KOPT-K1 (cell line): Measurements from ENCODE around the gene PICK1.
"Not testable (repeated sequence)": the region's sequence is repeated elsewhere in the genome, so short reads cannot be mapped to it uniquely, and the experiment has no call there.

Experiments used
- H3K27ac ChIP-seq: fragments of 200-600 bp; sonication (generic); 2 replicates; pipeline ENCODE4 v1.5.1; 2016; ENCODE audit warnings: antibody characterized with exemption, mild to moderate bottlenecking, low read depth, low read length; ENCODE audit not compliant: poor library complexity, severe bottlenecking
- H3K36me3 ChIP-seq: fragments of 200-600 bp; sonication (generic); 2 replicates; pipeline ENCODE4 v1.5.1; 2017; ENCODE audit warnings: antibody characterized with exemption, mild to moderate bottlenecking, low read length, moderate library complexity; ENCODE audit not compliant: insufficient read depth
- H3K9me3 ChIP-seq: fragments of 200-600 bp; sonication (generic); 2 replicates; pipeline ENCODE4 v1.5.1; 2017; ENCODE audit warnings: antibody characterized with exemption, low read length, mild to moderate bottlenecking; ENCODE audit not compliant: insufficient read depth, poor library complexity, severe bottlenecking

PICK1 gene

GRCh38 chr22:38106814-38107578 lies 49.8 kb downstream of the PICK1 start:
- Histone ChIP-seq H3K9me3 (no peaks in the 10 kb centered on the region), H3K36me3 (peaks cover 2% of the 10 kb centered on the region; the same call in 1 of the 2 replicates), H3K27ac (no peak overlapping the region)

DNA sequence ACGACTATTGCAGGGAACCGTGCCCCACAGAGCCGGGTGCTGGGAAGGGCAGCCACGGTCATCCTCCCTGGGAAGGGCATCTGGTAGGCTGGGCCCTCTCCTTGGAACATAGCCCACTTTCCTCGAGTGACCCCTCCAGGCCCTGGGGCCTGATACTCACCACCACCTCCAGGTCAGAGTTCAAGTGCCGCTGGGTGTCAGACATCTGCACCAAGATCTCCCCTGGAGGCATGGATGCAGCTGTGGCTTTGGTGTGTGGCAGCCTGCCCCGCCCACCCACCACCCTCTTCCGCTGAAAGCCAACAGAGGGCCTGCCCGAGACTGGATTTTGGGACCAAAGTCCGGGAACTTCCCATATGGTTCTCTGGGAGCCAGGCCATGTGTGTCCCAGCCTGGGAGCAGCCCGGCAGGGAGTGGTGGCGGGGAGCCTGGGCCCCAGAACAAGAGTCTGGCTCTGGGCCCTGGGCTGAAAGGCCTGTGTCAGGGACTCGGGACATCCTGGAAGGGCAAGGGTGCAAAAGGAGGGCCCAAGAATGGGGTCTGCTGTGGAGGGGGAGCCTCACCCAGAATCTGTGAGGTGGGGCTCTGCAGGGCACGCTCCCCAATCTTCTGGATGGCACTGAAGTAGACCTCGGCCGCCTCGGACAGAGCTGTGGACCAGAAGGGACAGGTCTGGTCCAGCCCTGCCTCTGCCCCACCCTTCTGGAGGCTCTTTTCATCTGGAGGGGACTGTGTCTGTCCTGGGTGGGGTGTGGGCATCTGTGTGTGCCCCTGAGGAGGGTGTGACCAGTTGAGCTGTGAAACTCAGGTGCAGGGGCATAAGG lies 50.7 kb downstream of the PICK1 start:
- H3K36me3 ChIP-seq, result peaks cover 4% of the 10 kb centered on the region; the same call in 1 of the 2 replicates
- no peaks in the 10 kb centered on the region for H3K9me3 ChIP-seq
- no peak overlapping the region for H3K27ac ChIP-seq

DNA sequence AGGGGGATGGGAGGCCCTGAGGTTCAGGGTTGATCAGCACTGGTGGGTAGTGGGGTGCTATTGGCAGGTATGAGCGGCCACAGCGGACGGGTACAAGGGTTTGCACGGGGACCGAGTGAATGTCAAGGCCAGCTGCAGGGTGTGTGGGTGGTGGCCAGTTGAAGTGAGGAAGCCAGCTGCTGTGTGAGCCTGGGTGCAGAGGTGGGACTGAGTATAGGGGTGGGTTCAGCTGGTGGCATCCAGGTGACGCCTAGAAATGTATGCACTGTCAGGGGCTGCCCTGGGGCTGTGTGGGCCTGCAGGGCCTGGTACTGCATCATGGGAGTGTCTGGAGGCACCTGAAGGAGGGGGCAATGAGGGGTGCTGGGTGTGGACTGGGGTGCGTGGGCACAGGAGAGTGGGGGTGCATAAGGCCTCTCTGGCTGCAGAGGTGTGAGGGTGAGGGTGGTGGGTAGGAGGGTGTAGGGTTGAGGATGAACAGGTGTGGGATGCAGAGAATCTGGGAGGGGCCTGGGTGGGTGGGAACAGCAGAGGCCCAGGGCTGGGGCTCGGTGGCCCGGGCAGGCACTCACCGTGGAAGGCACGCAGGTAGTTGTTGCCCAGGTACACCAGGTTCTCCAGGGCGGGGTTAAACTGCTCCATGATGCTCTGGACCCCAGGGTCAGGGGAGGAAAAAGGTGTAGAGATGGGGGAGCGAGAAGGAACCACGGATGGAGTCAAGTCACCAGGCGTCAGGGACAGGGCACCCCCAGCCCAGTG lies 51.5 kb downstream of the PICK1 start:
- Histone ChIP-seq H3K36me3 (peaks cover 11% of the 10 kb centered on the region; the same call in 1 of the 2 replicates), H3K9me3 (no peaks in the 10 kb centered on the region), H3K27ac (no peak overlapping the region)

- H3K27ac ChIP-seq, result no peak overlapping the region
- no peaks in the 10 kb centered on the region for H3K9me3 ChIP-seq
- H3K36me3 ChIP-seq, result peaks cover 14% of the 10 kb centered on the region; the same call in 1 of the 2 replicates
These were observed 52.3 kb downstream of the PICK1 start for GRCh38 chr22:38109371-38110001.

DNA sequence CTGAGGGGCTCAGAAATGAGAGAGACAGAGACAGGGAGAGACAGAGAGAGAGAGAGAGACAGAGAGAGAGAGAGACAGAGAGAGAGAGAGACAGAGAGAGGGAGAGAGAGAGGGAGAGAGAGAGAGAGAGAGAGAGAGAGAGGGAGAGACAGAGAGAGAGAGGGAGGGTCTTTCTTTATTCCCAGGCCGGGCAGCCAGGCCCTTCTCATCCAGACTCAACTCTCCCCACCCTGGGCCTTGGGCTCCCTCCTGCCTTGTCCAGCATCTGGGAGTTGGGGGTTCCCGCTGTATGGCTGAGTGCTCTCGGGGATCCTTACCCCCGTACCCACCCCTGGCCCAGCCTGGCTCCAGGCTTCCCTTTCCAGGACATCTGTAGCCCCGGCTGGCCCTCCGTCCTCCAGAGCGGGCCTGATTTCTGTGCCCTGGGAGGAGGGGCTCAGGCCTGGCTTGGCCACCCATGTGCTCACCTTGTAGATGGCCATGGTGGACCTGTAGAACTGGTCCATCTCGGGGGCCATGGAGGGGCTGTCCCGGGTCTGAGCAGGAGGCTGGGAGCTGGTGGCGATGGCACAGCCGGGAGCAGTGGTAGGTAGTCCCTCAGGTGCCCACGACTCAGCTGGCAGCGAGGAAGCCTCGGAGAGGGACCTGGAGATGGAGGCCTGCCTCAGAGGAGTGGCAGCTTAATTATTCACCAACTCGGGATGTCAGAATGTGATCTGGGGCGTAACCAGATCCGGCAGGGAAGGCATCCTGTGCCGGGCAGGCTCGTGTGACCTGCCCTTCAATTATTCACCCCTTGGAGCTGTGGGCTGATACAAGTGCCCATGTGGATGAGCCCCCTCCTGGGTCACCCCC lies 53.0 kb downstream of the PICK1 start, which contains the start of gene BAIAP2L2:
TSS of gene BAIAP2L2 (minus strand) at position 677 of the 855 bp plus-strand sequence. CDS start at position 518, 159 bp downstream.
- Histone ChIP-seq H3K27ac (no peak within 1 kb of the TSS), H3K9me3 (no peaks in the 10 kb centered on the region)

DNA sequence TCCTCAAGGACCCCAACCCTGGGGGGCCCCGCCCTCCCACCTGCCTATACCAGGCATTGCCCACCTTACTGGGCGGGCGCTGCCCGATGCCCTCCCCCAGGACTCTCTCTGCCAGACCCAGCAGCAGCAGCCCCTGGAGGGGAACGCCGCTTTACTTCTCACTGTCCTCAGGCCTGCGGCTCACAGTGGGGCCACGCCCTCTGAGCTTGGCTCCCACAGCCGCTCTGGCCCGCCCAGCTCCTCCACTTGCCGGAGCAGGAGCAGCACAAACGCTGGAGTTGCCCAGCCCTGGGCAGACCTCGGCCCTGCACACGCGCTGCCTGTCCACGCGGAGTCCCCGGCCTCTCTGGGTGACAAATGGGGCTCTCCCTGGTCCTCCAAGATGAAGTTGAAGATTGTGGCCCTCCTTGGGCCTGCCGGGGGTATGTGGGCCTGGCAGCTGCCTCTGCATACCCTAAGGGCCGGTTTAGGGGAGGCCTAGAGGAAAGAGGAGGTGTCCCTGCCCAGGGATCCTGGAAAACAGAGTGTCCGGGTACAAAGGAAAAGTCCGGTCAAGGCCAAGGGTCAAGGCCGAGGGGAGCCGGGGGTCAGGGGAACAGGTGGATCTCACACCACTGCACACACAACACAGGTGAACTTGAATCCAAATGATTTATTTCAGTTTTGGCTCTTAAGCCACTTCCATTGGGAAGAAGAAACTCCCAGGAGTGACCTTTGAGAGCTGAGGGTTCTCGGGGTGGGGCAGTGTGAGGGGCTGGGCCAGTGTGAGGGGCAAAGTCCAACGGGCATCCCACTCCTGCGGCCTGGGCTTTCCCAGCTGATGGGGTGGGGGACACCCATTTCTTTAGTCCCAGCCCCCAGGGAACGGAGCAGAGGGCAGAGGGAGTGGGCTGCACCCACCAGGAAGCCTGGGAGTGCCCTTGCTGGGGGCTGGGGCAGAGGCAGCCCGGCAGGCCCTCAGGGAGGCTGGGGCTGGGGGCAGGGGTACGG lies 54.0 kb downstream of the PICK1 start:
- Histone ChIP-seq H3K36me3 (peaks cover 25% of the 10 kb centered on the region; the same call in 1 of the 2 replicates), H3K27ac (no peak overlapping the region), H3K9me3 (no peaks in the 10 kb centered on the region)

More for the DNA sequence above, 53.0 kb downstream of the PICK1 start, which contains the start of gene BAIAP2L2:
- peaks cover 18% of the 10 kb centered on the region; the same call in 1 of the 2 replicates for H3K36me3 ChIP-seq

GRCh38 chr22:38111925-38112355 lies 54.7 kb downstream of the PICK1 start:
- Histone ChIP-seq H3K36me3 (peaks cover 25% of the 10 kb centered on the region; the same call in 1 of the 2 replicates), H3K27ac (no peak overlapping the region), H3K9me3 (no peaks in the 10 kb centered on the region)

- no peak overlapping the region for H3K27ac ChIP-seq
- H3K36me3 ChIP-seq, result peaks cover 25% of the 10 kb centered on the region; the same call in 1 of the 2 replicates
- no peaks in the 10 kb centered on the region for H3K9me3 ChIP-seq
These were observed 55.2 kb downstream of the PICK1 start for GRCh38 chr22:38112381-38112780.

GRCh38 chr22:38114484-38115398 lies 57.5 kb downstream of the PICK1 start:
- Histone ChIP-seq H3K36me3 (peaks cover 25% of the 10 kb centered on the region; the same call in 1 of the 2 replicates), H3K27ac (no peak overlapping the region), H3K9me3 (no peaks in the 10 kb centered on the region)

- no peaks in the 10 kb centered on the region for H3K9me3 ChIP-seq
- no peak overlapping the region for H3K27ac ChIP-seq
- H3K36me3 ChIP-seq, result peaks cover 25% of the 10 kb centered on the region; the same call in 1 of the 2 replicates
These were observed 58.4 kb downstream of the PICK1 start for GRCh38 chr22:38115423-38116205.

DNA sequence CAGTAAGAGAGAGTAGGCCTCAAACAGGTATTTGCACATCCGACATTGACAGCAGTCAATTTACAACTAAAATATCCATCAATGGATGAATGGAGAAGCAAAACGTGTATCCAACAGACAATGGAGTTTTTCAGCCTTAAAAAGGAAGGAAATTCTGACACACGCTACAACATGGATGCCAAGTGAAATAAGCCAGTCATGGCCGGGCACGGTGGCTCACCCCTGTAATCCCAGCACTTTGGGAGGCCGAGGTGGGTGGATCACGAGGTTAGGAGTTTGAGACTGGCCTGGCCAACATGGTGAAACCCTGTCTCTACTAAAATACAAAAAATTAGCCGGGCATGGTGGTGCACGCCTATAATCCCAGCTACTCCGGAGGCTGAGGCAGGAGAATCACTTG lies 60.4 kb downstream of the PICK1 start:
- not testable (repeated sequence) for H3K27ac ChIP-seq, H3K9me3 ChIP-seq
- peaks cover 20% of the 10 kb centered on the region; the same call in 1 of the 2 replicates for H3K36me3 ChIP-seq
